Ovary (tissue), 3 donors: ENCODE data around the gene ARSJ.

Experiments used
- EP300 ChIP-seq: sonication (generic); formaldehyde crosslinking; IDR thresholded peaks from one replicate; pipeline ENCODE4 v1.6.1; 2017; ENCODE audit warnings: antibody characterized with exemption
- POLR2A ChIP-seq: fragments of 450-650 bp; IDR thresholded peaks from one replicate; pipeline ENCODE4 v1.6.1; 2017; ENCODE audit warnings: antibody characterized with exemption, mild to moderate bottlenecking, moderate library complexity
- TF ChIP-seq, protein P1 (sequence below), 3 donors: fragments of 450-650 bp in 2 of 3; fragments of 200-600 bp in 1 of 3; IDR thresholded peaks; one replicate each; pipeline versions ENCODE4 v1.5.1 to v1.8.0; 2016 to 2022; ENCODE audit warnings: antibody characterized with exemption in 3 of 3, mild to moderate bottlenecking in 1 of 3
- donor health status: DM: no; HTN: no; CAD: no.

DNA sequence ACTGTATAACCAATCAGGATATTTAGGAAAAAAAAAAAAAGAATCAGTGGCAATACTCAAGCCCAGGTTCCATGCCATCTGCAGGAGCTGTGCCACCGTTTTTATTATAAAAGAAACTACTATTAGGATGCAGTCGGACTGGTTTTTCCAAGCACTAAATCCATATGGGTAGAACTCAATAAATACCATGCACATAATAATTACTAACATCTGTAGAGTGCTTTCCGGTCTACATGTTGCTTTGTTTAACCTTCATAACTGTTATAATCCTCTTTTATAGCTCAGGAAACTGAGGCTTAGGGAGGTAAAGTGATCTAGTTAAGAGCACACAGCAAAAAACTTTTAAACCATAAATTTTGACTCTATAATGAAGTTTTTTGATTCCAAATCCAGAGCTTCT is 24.0 kb downstream of the ARSJ start:
- no peak for TF ChIP-seq POLR2A
- TF ChIP-seq, protein P1, sequence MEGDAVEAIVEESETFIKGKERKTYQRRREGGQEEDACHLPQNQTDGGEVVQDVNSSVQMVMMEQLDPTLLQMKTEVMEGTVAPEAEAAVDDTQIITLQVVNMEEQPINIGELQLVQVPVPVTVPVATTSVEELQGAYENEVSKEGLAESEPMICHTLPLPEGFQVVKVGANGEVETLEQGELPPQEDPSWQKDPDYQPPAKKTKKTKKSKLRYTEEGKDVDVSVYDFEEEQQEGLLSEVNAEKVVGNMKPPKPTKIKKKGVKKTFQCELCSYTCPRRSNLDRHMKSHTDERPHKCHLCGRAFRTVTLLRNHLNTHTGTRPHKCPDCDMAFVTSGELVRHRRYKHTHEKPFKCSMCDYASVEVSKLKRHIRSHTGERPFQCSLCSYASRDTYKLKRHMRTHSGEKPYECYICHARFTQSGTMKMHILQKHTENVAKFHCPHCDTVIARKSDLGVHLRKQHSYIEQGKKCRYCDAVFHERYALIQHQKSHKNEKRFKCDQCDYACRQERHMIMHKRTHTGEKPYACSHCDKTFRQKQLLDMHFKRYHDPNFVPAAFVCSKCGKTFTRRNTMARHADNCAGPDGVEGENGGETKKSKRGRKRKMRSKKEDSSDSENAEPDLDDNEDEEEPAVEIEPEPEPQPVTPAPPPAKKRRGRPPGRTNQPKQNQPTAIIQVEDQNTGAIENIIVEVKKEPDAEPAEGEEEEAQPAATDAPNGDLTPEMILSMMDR (IDR thresholded peaks at IDR 0.05): no peak
- no peak for TF ChIP-seq EP300
